Keratinocyte (primary cell): ENCODE results near the gene KCNC1. TPM values are rescaled to one million over a fixed set of nuclear protein-coding genes. Genes with fewer than 3 reads are reported as not detected.

Source experiments
- DNase-seq: peaks from one replicate; pipeline ENCODE4 v3.0.0-alpha.2; 2011; ENCODE audit warnings: low read depth, missing footprints, low spot score
- FAIRE-seq: peaks from 2 replicates; lab custom pipeline; 2011; peaks lifted over from hg19 to GRCh38; lab: Jason Lieb, UNC
- H2AFZ ChIP-seq: 2 replicates; pipeline ENCODE4 v1.6.0; 2012; ENCODE audit warnings: low read length, control low read depth, inconsistent platforms; ENCODE audit not compliant: control insufficient read depth
- H3K27ac ChIP-seq: 2 replicates; pipeline ENCODE4 v1.5.1; 2011; ENCODE audit warnings: low read length; ENCODE audit not compliant: control insufficient read depth, insufficient read depth
- H3K27me3 ChIP-seq: 3 replicates; pipeline ENCODE4 v1.6.0; 2011; ENCODE audit warnings: low read length; ENCODE audit not compliant: control insufficient read depth, insufficient read depth; ENCODE audit errors: extremely low read depth
- H3K36me3 ChIP-seq, 2 experiments: 2 replicates in 1 of 2; 3 replicates in 1 of 2; pipeline ENCODE4 v1.5.1; 2011; ENCODE audit warnings: low read length in 2 of 2, mild to moderate bottlenecking in 1 of 2; ENCODE audit not compliant: control insufficient read depth in 2 of 2, insufficient read depth in 2 of 2; ENCODE audit errors: extremely low read depth in 1 of 2
- H3K4me1 ChIP-seq: 3 replicates; pipeline ENCODE4 v1.5.1; 2011; ENCODE audit warnings: low read length; ENCODE audit not compliant: control insufficient read depth, insufficient read depth; ENCODE audit errors: extremely low read depth
- H3K4me2 ChIP-seq: 3 replicates; pipeline ENCODE4 v1.6.0; 2011; ENCODE audit warnings: low read depth, low read length; ENCODE audit not compliant: control insufficient read depth, insufficient read depth; ENCODE audit errors: extremely low read depth
- H3K4me3 ChIP-seq, 3 experiments: fragments of 200-600 bp in 1 of 3; sonication (generic) in 1 of 3; 2 replicates in 2 of 3; 3 replicates in 1 of 3; pipeline ENCODE4 v1.5.1; 2011 to 2016; ENCODE audit warnings: low read length in 3 of 3, mild to moderate bottlenecking in 3 of 3, control low read depth in 2 of 3, inconsistent platforms in 1 of 3, low read depth in 1 of 3, mixed read lengths in 1 of 3, mixed run types in 1 of 3, moderate library complexity in 1 of 3; ENCODE audit not compliant: control insufficient read depth in 2 of 3, insufficient read depth in 2 of 3; ENCODE audit errors: extremely low read depth in 1 of 3
- H3K79me2 ChIP-seq: 2 replicates; pipeline ENCODE4 v1.6.0; 2012; ENCODE audit warnings: low read length; ENCODE audit not compliant: control insufficient read depth, insufficient read depth
- H3K9ac ChIP-seq: 3 replicates; pipeline ENCODE4 v1.6.0; 2011; ENCODE audit warnings: low read length; ENCODE audit not compliant: control insufficient read depth, insufficient read depth; ENCODE audit errors: extremely low read depth
- H3K9me1 ChIP-seq: 3 replicates; pipeline ENCODE4 v1.6.0; 2011; ENCODE audit warnings: low read length; ENCODE audit not compliant: control insufficient read depth, insufficient read depth; ENCODE audit errors: extremely low read depth
- H3K9me3 ChIP-seq: 2 replicates; pipeline ENCODE4 v1.5.1; 2012; ENCODE audit warnings: low read depth, low read length; ENCODE audit not compliant: control insufficient read depth
- H4K20me1 ChIP-seq: 3 replicates; pipeline ENCODE4 v1.6.0; 2011; ENCODE audit warnings: low read length; ENCODE audit not compliant: control insufficient read depth, insufficient read depth; ENCODE audit errors: extremely low read depth
- CTCF ChIP-seq, 3 experiments: IDR thresholded peaks in 1 of 3; conservative IDR thresholded peaks in 1 of 3; optimal IDR thresholded peaks in 1 of 3; 2 replicates in 2 of 3; 3 replicates in 1 of 3; pipeline versions ENCODE3 to v1.5.1; 2011; ENCODE audit warnings: low read length in 3 of 3, mild to moderate bottlenecking in 3 of 3, moderate library complexity in 2 of 3, control low read depth in 1 of 3, inconsistent platforms in 1 of 3; ENCODE audit not compliant: insufficient read depth in 2 of 3; ENCODE audit errors: extremely low read depth in 1 of 3
- EZH2 ChIP-seq: IDR thresholded peaks from one replicate; pipeline ENCODE4 v1.6.1; 2012; ENCODE audit warnings: inconsistent platforms, mild to moderate bottlenecking, low read length, moderate library complexity
- dilution Hi-C: fragments of 300-500 bp; cut with MboI; formaldehyde crosslinking; loops from one replicate; pipeline ENCODE4 v1.7.0; 2020; ENCODE audit warnings: low sequenced_read_pairs; ENCODE audit not compliant: extremely low pct_ligation_motif_present
- polyA plus RNA-seq, 5 experiments: library from polyadenylated mRNA; depleted of rRNA in 3 of 5; stranded (reverse) in 3 of 5; stranded (forward) in 1 of 5; unstranded in 1 of 5; fragments of >200 nt; gene quantifications; 1 replicate in 1 of 5; 2 replicates in 3 of 5; 3 replicates in 1 of 5; pipeline versions ENCODE4 v1.2.1 to v1.2.3, GENCODE V29; 2011 to 2012; ENCODE audit warnings: missing spikeins in 2 of 5, low read depth in 1 of 5, low replicate concordance in 1 of 5

The KCNC1 gene
- polyA plus RNA-seq, 1 donor (not counting 4 experiments of a cell fraction or from before 2014, with no cell fraction given) = not detected

GRCh38 chr11:17736930-17737817 is 2.6 kb downstream of the KCNC1 start:
- H3K4me2 ChIP-seq = no peak overlapping the region
- H4K20me1 ChIP-seq = peaks cover 4% of the 10 kb centered on the region
- dilution Hi-C loops = no loop called here
- H3K27me3 ChIP-seq = peaks cover 54% of the 10 kb centered on the region
- TF ChIP-seq CTCF (optimal IDR thresholded peaks at IDR 0.05 in 1 of 3, IDR thresholded peaks at IDR 0.05 in 1 of 3, conservative IDR thresholded peaks at IDR 0.05 in 1 of 3; ENCODE audit: extremely low read depth in 1 of 3, insufficient read depth in 2 of 3, low read length in 3 of 3) = no peak
- H3K36me3 ChIP-seq = no peaks in the 10 kb centered on the region
- DNase-seq (no peak), FAIRE-seq (no peak)
- H3K9ac ChIP-seq = no peak overlapping the region
- H2AFZ ChIP-seq = no peak overlapping the region
- H3K27ac ChIP-seq = no peak overlapping the region
- no peaks in the 10 kb centered on the region for H3K4me1 ChIP-seq
- no peaks in the 10 kb centered on the region for H3K9me1 ChIP-seq
- H3K9me3 ChIP-seq = no peaks in the 10 kb centered on the region
- H3K79me2 ChIP-seq = no peaks in the 10 kb centered on the region
- no peak overlapping the region for H3K4me3 ChIP-seq

- H3K4me1 ChIP-seq = no peaks in the 10 kb centered on the region
- H3K4me3 ChIP-seq = no peak overlapping the region
- DNase-seq = no peak
- no peak overlapping the region for H3K27ac ChIP-seq
- TF ChIP-seq EZH2 = no peak
- no peak for TF ChIP-seq CTCF (optimal IDR thresholded peaks at IDR 0.05 in 1 of 3, IDR thresholded peaks at IDR 0.05 in 1 of 3, conservative IDR thresholded peaks at IDR 0.05 in 1 of 3; ENCODE audit: extremely low read depth in 1 of 3, insufficient read depth in 2 of 3, low read length in 3 of 3)
- dilution Hi-C loops = no loop called here
- H3K79me2 ChIP-seq = no peaks in the 10 kb centered on the region
- no peak overlapping the region for H2AFZ ChIP-seq
- no peaks in the 10 kb centered on the region for H3K9me3 ChIP-seq
- no peak overlapping the region for H3K9ac ChIP-seq
- H3K27me3 ChIP-seq = peaks cover 49% of the 10 kb centered on the region
- no peaks in the 10 kb centered on the region for H3K36me3 ChIP-seq
- no peak for FAIRE-seq
- H3K4me2 ChIP-seq = no peak overlapping the region
- H4K20me1 ChIP-seq = peaks cover 4% of the 10 kb centered on the region
- H3K9me1 ChIP-seq = no peaks in the 10 kb centered on the region
Observed at GRCh38 chr11:17738151-17738973, 3.8 kb downstream of the KCNC1 start.
